GM21390 (cell line): ENCODE data around the gene SSH2.
"Not testable (repeated sequence)": the region's sequence is repeated elsewhere in the genome, so short reads cannot be mapped to it uniquely, and the experiment has no call there.

Source experiments
- ATAC-seq: cut with Tn5 transposase; IDR thresholded peaks from one replicate; pipeline ENCODE4 v1.9.1; 2021; ENCODE audit not compliant: unreplicated experiment

The SSH2 gene

GRCh38 chr17:29789196-29790170 is 140.5 kb downstream of the SSH2 start:
- ATAC-seq: no peak

- no peak for ATAC-seq
Observed at GRCh38 chr17:29787995-29788394, 142.0 kb downstream of the SSH2 start.

GRCh38 chr17:29782917-29783316 is 147.1 kb downstream of the SSH2 start:
- no peak for ATAC-seq

- not testable (repeated sequence) for ATAC-seq
Observed at GRCh38 chr17:29779812-29780190, 150.2 kb downstream of the SSH2 start.

- no peak for ATAC-seq
Observed at GRCh38 chr17:29778956-29779811, 150.8 kb downstream of the SSH2 start.

GRCh38 chr17:29777663-29778062 is 152.4 kb downstream of the SSH2 start:
- ATAC-seq: no peak

GRCh38 chr17:29776026-29776425 is 154.0 kb downstream of the SSH2 start:
- ATAC-seq: no peak

- ATAC-seq: no peak
Observed at GRCh38 chr17:29772981-29773380, 157.0 kb downstream of the SSH2 start.

- ATAC-seq: no peak
Observed at GRCh38 chr17:29771546-29771945, 158.5 kb downstream of the SSH2 start.

- no peak for ATAC-seq
Observed at GRCh38 chr17:29769225-29769624, 160.8 kb downstream of the SSH2 start.

GRCh38 chr17:29766796-29767327 is 163.2 kb downstream of the SSH2 start:
- no peak for ATAC-seq

GRCh38 chr17:29764748-29765147 is 165.3 kb downstream of the SSH2 start:
- ATAC-seq: no peak

GRCh38 chr17:29764217-29764616 is 165.8 kb downstream of the SSH2 start:
- ATAC-seq: no peak

- no peak for ATAC-seq
Observed at GRCh38 chr17:29763273-29763672, 166.8 kb downstream of the SSH2 start.

- peak; percentile 70 for ATAC-seq
Observed at GRCh38 chr17:29761040-29761761, 168.8 kb downstream of the SSH2 start.

- peak; percentile 40 for ATAC-seq
Observed at GRCh38 chr17:29760279-29761039, 169.6 kb downstream of the SSH2 start.

GRCh38 chr17:29758255-29758654 is 171.8 kb downstream of the SSH2 start:
- ATAC-seq: no peak

GRCh38 chr17:29757788-29758187 is 172.2 kb downstream of the SSH2 start:
- no peak for ATAC-seq

- peak; percentile 74 for ATAC-seq
Observed at GRCh38 chr17:29753845-29754439, 176.1 kb downstream of the SSH2 start.
